OCI-LY3 (cell line): ENCODE measurements around the gene EYS.

Experiments used
- CTCF ChIP-seq: fragments of 200-600, 300-600 bp; sonication (generic); IDR thresholded peaks from 2 replicates; pipeline ENCODE4 v1.5.1; 2014; ENCODE audit warnings: antibody characterized with exemption, low read length, low read depth
- EZH2phosphoT487 ChIP-seq: fragments of 200-600 bp; shearing (Covaris generic); IDR thresholded peaks from 2 replicates; pipeline ENCODE4 v1.6.1; 2018; ENCODE audit warnings: antibody characterized with exemption, mixed run types, low read depth

DNA sequence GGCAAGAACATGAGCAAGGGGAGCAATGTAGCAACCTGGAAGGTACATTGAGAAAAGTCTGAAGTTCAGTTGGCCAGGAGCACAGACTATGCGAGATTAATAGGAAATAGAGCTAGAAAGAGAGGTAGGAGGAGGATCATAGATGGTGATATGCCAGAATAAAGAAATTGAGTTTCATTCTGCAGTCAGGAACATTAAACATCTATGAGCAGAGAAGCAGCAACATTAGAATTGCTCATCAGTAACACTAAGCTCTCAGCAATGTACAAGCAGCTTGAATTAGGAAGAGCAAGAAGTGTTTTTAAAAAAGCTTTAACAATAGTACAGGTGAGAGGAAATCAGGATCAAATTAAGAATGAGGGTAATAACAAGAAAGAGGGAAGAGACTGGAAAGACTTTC lies 1603.5 kb downstream of the EYS start:
- TF ChIP-seq CTCF (no peak), EZH2phosphoT487 (no peak)
